ENCODE results near the gene PPP1R1C.

PPP1R1C gene

DNA sequence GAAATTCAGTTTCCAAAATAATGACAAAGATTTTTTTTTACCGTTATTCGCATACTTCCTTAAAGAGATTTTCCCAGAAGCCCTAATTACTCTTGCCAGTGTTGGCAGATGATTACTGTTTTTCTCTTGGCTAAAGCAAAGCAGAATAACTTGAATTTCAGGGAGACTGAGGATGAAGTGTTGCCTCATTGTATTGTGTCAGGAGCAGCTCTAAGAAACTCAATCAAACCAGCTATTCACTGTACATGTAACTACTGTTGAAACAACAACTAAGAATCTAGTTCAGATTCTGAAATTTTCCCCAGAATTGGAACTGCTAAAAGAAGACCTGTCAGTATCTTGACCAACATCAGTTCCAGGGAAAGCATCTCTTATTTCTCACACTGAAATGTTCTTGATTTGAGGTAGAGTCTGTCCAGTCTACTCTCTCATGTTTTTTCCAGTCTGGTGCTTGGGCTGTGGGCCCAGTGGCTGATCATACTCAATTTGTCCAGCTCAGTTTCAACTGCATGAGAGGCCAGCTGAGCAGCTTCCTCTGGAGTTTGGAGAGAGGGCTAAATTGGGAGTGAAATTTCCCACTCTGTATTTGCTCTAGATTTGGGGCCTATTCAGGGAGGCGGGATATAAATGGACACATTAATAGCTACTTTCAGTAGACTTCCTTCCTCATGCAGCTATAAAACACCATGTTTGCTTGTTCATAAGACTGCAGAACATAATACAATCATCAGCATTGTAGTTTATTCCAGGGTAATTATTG lies 78.5 kb downstream of the PPP1R1C start:
- no peak for DNase-seq

DNA sequence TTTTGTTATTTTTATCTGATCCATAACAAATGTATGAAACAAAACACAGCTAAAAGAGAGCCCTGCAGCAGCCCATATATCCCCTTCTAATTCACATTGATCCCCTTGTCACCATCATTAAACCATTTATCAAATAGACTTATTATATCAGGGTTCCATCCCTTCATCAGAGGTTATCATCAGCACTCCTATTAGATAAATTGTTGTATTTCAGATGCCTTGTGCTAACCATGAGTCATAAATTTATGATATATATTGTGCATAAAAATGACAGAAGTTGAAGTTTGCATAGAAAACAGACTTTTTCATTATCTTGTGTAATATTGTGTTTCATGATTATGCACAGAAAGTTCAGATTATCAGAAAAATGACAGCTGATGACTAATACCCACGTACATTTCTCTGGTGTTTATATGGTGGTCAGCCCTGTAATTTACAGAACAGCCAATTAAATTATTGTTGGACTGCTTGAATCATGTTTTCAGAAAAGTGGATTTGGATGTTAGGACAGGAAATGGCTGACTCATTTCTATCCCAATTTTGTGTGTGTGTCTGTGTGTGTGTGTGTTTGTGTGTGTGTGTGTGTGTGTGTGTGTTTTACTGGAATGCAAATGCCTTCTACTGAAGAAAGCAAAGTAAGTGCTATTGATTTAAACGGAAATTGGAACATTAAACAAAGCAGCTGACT lies 80.9 kb downstream of the PPP1R1C start:
- no peak for DNase-seq

DNA sequence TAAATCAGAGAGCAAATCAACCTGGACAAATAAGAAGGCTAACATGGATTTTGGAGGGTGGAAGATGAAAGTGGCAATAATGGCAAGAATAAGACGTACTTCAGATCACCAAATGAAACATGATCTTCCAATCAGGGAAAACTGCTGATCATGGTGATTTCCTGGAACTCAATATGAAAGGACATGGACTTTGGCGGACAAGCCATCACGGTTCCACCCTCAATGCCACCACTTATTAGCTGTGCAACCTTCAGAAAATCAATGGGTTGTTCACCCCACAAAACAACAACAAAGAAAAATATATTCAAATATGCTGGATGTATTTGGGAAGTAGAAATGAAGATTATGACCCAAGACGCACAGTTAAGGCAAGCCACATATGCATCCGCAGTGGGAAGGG lies 81.7 kb downstream of the PPP1R1C start:
- DNase-seq: no peak

DNA sequence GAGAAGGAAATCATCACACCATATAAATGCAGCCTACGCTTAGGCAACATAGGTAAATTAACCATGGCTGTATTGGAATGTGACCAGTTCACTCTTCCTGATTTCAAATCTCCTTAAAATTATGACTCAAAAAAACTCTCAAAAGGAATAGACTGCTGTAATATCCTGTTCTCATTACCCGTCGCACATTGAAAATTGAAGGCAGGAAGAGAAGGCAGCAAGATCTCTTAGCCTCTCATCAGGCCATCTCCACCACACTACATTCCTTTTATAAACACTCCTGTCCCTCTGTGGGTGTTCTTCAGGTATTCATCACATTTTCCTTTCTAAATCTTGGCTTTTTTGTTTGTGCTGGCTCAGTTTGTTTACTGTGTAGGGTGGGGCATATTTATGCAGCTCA lies 83.2 kb downstream of the PPP1R1C start:
- no peak for DNase-seq

DNA sequence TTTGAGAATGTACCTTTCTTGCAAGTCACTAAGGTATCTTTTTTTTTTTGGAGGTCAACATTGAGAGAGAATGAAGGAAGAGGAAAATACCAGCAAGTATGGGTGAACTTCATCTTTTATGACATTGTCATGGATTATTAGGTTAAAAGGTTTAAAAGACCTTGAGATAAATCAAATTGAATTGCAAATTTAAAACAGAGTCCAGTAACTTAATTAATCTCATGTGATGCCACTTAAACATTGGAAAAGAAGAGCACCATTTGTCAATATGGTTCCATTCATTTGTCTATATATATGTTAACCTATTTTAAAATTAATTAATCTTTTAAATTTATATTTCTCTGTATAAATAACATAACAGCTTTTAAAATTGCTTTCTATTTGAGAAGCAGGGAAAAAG lies 83.8 kb downstream of the PPP1R1C start:
- DNase-seq: no peak

DNA sequence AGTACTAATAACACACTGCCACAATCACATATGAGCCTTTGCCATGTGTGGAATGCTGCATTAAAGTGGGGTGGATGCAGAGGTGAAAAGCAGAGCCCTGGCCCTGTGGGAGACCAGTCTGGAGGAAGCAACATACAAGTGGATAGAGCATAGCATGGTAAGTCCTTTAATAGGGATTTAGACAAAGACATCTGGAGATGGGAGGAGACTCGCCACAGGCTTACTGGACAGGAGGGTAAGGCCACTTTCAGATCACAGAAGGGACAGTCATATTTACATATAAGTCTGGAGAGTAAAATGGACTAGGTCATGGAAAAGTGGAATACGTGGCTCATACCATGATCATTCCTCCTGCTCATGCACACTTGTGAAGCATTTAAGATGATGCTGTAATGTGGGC lies 84.3 kb downstream of the PPP1R1C start:
- DNase-seq: no peak

DNA sequence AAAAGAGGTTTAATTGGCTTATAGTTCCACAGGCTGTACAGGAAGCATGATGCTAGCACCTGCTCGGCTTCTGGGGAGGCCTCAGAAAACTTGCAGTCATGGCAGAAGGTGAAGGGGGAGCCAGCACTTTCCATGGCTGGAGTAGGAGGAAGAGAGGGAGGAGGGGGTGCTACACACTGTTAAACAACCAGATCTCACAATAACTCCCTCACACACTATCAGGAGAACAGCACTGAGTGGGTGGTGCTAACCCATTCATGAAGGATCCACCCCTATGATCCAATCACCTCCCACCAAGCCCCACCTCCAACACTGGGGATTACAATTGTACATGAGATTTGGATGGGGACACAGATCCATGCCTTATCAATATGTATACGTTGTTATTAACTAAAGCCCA lies 85.1 kb downstream of the PPP1R1C start:
- no peak for DNase-seq

DNA sequence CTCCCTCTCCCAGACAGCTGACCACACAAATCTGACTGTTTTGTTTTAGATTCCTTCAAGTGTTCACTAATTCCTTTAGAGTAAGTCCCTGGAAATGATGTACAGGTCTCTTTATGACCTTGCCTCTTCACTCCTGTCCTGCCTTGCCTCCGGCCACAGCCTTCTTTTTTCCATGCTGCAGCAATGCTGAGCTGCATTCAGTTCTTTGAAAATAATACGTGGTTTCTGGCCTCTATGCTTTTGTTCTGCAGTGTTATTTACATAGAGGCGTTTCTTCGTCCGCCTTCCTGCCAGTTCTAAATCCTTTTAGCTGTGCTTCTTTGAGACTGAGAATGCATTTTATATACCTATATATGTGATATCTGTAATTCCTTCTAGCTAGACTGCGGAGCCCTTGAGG lies 87.2 kb downstream of the PPP1R1C start:
- DNase-seq: no peak

DNA sequence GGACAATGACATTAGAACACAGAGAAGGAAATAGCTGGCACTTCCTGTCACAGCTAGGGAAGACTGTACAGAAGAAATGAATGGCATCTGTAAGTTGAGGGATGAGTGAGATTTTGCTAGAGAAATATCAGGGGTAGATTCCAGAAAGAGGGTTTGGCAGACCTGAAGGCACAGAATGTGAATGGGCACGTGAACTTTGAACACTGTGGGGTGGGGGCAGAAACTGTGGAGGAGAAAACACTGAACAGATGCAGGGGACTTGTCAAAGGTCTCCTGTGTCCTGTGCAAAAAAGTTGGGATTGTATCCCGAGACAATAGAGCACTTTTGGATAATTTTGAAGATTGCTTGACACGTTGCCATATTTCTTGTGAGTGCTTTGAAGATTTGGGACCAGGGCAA lies 88.0 kb downstream of the PPP1R1C start:
- no peak for DNase-seq

DNA sequence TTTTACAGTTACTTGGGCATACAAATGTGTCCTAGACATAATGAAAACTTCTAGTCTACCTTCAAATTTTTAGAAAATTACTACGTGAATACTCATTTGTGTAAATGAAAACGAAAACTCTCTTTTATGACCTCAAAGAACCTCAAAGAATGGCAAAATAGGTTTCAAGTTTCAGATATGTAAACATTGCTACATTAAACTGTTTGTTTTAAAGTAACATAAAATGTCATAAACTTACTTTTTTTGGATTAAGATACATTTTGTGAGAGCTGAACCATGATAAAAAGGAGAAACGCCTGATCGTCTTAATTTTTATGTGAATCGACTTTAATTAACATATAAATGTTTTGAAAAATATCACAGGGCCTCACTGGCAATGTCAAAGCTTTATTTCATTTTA lies 91.4 kb downstream of the PPP1R1C start:
- no peak for DNase-seq

DNA sequence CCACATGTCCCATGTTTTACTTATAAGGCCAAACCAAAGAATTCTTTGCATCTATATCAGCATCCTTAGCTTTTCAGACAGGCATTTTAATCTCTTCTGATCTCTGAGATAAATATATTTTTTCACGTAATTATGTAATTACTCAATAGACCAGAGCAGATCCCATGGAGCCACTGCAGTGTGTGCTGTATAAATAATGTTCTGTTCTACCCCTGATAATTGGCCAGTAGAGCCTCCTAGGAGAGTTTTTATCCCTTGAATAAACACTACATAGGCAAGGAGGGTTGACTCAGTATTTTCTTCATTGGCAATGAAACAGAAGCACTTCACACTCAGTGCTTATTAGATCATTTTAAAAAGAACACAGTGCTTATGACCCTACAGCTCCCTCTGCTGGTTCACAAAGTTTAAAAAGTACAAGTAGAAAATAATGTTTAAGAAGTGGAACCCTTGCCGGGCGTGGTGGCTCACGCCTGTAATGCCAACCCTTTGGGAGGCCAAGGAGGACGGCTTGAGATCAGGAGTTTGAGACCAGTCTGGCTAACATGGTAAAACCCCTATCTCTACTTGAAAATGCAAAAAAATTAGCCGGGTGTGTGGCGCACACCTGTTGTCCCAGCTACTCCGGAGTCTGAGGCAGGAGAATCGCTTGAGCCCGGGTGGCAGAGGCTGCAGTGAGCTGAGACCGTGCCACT lies 91.9 kb downstream of the PPP1R1C start:
- DNase-seq: peak; percentile 79

DNA sequence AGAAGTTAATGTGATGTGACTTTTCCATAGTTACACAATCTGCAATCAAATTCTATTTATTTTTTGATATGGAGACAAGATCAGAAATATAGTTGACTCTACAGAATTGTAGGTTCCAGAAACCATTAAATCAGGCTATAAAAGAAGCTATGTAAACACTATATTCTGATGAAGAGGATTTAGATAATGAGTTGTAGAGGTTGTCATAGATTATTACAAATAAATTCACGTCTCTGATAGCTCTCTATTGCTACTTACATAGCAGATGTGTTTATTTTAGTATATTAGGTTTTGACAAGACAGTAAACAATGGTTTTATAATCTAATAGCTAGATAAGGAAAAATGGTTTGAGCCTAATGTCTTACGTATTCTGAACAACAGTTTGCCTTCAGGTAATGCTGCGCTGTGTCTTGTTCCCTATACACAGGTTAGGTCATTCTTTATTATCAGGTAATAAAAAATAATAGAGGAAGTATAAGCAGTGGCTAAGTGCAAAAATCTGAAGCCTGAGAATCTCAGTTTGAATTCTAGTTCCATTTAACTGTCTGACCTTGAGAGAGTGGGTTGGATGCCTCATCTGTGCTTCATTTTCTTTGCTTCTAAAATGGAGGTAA lies 93.4 kb downstream of the PPP1R1C start:
- DNase-seq: no peak

DNA sequence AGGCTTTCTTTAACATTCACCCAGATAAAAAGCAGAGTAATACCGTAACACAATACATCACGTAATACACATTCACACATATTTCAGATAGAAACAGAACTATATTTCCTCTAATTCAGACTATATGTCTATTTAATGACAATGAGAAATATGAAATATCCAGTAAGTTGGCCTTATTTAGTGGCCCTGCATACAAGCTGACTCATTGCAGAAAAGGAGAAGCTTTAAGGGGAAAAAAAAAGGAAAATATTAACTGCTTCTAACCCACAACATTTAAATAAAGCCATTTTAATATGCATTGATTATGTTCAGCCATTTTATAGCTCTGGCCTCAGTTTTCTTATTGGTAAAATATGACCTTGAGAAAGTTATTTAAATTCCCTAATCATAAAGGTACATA lies 94.8 kb downstream of the PPP1R1C start:
- DNase-seq: no peak

DNA sequence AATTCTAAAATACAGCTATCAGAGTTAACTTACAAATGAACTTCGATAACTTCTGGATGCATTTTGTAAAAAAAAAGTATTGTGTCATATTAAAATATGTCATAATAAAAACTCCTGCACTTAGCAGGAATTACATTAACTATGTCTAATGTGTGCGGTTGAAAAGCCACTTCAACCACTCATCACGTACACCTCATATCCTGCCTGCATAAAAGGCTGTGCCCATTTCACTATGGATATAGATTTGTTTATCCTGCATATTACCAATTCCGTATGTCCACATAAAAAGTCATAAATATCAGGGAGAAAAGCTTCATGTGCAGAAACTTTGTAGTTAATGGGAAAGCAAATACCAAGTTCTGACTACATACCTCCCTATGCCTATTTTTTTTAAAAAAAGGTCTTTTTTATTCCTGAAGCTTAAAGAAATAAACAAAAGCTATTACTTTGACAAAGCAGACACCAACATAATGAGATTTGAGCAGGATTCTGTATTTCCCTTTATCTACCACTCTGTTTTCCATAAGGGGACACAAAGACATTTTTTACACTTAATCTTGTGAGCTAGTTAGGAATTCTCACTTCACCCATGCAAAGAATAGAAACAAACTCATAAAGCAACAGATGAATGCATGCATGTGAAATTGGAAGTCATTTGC lies 96.1 kb downstream of the PPP1R1C start:
- no peak for DNase-seq

DNA sequence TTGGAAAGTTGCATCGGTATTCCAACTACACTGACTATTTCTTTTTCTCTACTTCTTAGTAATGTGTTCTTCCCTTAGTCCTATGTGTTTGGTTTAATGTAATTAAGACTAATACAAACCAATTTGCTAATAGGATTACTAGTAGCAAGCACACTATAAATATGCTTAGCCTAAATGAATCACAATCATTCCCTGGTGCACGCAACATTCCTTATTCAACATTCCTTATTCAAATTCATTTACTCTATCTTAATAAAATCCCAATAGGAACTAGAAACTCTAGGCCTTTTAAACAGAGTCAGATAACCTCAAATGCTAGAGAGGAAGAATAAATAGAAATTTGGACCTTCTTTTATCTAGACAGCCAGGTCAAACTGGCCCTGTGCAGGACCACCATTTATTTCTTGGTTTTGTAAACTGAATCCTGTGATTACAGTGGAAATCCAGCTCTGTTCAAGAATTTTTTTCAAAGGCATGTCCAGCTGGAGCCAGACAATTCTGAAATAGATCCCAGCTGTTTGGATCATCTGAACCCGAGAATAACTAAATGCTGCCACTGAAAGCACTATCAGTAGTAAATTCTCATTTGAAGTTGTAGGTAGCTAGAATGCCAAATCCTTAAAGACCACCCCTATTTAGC lies 103.1 kb downstream of the PPP1R1C start:
- DNase-seq: no peak

DNA sequence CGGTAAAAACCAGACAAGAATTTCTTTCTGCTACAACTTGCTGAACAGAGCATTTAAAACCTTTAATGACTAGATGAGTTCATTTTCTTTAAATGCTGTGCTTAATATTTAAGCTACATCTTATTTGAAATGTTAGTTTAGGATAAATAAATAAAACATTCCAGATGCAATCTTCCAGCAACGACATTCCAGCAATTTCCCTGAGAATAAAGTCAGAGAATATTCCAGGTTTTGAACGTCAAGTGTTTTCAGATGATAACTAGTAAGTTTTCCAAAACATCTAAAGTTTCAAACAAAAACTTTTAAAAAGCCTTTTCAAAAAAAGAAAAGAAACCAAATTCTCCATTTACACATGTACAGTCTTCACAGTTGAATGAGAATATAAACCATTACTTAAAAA lies 104.8 kb downstream of the PPP1R1C start:
- DNase-seq: no peak

DNA sequence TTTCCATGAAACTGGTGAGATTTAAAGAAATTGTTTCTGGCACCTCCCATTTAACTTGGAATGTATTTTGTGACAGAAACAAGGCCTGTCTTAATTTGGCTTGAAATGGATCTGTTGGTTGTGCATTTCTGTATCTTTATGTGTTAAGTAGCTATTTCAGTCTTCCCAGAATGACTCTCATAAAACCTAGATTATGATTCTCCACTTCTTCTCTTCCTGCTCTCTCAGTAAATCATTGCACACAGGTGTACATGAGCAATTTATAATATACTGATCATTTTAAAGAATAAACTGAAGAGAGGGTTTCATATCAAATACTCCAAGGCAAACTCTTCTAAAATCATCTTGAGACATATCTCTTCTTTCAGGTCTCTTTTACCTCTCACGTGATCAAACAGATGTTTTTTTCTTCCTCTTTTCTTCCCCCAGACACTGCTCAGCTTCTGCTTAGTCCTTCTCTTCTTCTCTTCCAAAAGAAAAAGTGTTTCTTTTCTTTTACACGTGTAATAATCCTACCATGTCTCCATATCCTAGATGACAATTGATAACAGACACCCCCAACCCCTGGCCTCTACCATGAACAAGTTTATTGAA lies 112.0 kb downstream of the PPP1R1C start:
- no peak for DNase-seq

DNA sequence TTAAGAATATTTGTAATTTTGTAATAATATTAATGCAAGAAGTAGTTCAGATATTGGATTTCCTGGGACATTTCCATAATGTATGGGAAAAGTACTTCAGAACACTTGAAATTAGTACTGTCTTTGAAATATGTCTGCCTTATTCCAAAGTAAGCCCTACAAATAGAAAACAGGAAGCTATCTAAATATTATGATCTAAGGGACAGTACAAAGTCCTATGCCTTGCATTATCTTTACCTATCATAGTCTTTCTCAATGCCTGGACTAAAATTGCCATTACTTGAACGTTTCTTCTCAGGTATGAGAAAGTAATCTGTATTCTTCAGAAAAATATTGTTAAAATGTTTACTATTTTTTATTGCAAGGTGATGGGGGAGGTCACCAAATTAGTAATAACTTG lies 113.0 kb downstream of the PPP1R1C start:
- no peak for DNase-seq

DNA sequence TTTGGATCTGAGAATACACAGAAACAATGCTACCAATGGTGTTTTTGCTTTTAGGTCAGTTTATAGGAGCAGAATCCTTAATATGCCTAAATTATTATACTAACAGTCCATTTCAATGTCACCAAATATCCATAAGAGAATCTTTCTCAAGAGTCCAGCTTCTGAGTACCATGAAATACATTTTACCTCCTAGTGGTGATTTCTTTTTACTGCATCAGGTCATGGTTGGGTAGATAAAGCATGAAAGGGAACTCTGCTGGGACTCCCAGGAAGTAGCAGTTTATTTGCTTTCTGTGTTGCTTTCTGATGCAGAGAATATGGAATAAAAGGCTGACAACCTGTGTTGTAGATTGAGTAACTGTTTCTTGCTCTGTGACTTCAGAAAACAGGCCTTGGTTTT lies 115.6 kb downstream of the PPP1R1C start:
- no peak for DNase-seq

DNA sequence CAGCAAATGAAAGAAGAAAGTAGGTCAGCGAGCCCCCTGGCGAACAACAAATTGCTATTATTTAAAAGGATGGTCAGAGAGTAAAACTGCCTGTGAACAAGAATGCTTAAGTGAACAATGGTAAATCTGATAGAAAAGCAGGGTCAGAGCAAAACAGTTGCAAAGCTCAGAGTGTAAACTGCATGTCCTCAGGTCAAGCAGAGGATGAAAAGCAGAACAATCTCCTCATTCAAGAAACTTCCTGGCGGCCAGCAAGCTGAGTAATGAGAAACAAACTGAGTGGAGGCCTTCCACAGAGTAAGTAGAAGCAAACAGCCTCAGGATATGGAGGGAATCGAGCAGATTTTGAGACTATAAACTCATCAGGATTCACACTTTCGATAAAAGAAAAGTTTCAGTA lies 117.9 kb downstream of the PPP1R1C start:
- no peak for DNase-seq

DNA sequence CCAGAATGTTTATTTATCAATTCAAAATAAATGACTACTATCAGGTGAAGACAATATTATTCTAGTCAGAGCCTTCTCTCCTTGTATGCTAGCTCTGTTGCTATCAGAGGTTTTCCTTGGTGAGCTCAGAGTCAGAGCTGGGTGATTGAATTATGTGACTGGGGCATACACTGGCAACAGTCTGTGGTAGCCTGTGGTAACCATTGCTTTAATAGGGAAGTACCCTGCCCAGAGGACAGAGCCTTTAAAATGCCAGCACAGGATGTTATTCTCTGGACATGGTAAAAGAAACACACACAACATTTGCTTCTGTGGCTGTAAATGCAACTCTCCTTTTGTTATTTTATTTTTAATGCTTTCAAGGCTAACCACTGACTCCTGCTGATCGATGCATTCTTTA lies 124.7 kb downstream of the PPP1R1C start:
- DNase-seq: no peak

DNA sequence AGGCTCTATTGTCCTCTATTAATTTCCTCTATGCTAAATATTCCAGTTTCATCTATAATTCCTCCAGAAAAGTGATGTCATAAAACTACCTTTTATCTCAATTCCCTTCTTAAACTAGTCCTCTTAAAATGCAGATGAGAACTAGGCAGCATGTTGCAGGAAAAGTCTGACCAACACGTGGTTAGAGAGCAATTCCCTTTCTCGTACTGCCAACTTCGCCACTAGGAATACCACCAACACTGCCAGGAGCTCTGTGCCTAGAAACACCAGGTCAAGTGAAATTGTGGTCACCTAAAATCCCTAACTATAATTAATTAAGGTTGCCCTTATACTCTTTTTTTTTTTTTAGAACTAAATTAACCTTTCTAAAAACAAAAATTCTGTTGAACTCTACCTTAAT lies 127.7 kb downstream of the PPP1R1C start:
- DNase-seq: no peak

All from NCI-H1694 (cell line).